Activated naive CD4-positive, alpha-beta T cell treated with anti-CD3 and anti-CD28 coated beads for 36 hours (primary cell): ENCODE results near the gene BCL2. TPM values are rescaled to one million over a fixed set of nuclear protein-coding genes. Genes with fewer than 3 reads are reported as not detected.

Source experiments
- CTCF ChIA-PET: fragments of 350-600 bp; sonication (Branson Sonifier 250); formaldehyde crosslinking; loops from one replicate; lab custom pipeline; 2021; ENCODE audit warnings: antibody characterized with exemption; lab: Charles Lee
- DNase-seq: peaks from one replicate; pipeline ENCODE4 v3.0.0-alpha.2; 2020
- H3K27ac Mint-ChIP-seq: one replicate; pipeline ENCODE4 v1.8.0; 2021; ENCODE audit warnings: mild to moderate bottlenecking, mixed read lengths
- H3K27me3 Mint-ChIP-seq: one replicate; pipeline ENCODE4 v1.8.0; 2021; ENCODE audit warnings: low read depth, mixed read lengths
- H3K36me3 Mint-ChIP-seq: one replicate; pipeline ENCODE4 v1.8.0; 2021; ENCODE audit warnings: low read depth, mixed read lengths
- H3K4me1 Mint-ChIP-seq: one replicate; pipeline ENCODE4 v1.8.0; 2021; ENCODE audit warnings: low read depth, mixed read lengths
- H3K4me3 Mint-ChIP-seq: one replicate; pipeline ENCODE4 v1.8.0; 2021; ENCODE audit warnings: mild to moderate bottlenecking, moderate library complexity, mixed read lengths
- H3K9me3 Mint-ChIP-seq: one replicate; pipeline ENCODE4 v1.8.0; 2021; ENCODE audit warnings: mixed read lengths
- intact Hi-C: fragments of 100-400 bp; cut with micrococcal nuclease; formaldehyde crosslinking; loops from one replicate; pipeline ENCODE4 v1.15.1; 2023
- total RNA-seq, 2 experiments: library from RNA; stranded (reverse); gene quantifications; one replicate each; pipeline ENCODE4 v1.2.3, GENCODE V29; 2021

BCL2 gene
- total RNA-seq, 2 experiments from 2014 or later = 48.4 to 49.6 TPM

DNA sequence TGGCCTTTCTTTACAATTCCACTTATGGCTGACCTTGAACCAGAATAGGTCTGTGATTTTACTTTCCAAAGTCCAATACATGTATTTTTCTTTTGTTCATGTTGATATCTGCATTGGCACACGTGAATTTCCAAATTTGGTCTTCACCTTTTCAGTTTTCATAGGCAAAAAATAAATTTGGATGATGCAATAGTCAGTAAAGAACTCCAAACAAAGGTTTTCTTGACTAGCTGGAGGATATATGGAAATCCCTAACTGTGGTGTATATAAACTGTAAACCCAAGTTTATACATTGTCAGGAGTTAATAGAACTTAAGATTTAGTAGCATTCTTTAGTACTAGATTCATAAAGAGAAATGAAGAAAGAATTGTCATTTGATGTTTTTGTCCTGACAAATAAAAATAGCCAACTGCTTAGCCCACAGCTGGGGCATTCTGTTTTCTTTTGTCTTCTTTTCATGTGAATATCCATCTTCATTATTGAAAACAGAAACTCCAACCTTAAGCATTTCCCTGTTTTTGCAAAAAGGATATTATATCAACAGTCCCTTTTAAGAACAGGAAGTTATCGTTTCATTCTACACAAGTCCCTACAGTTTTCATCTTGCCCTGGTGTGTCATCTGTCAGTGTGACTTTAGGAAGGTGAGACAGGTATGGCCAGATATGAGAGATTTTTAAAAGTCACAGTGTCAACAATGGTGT, 132.9 kb downstream of the BCL2 start:
- Mint-ChIP-seq H3K36me3 (peaks cover 7% of the 10 kb centered on the region), H3K4me1 (peaks cover 78% of the 10 kb centered on the region), H3K4me3 (no peak overlapping the region), H3K9me3 (peaks cover 2% of the 10 kb centered on the region), H3K27me3 (no peaks in the 10 kb centered on the region), H3K27ac (peak overlapping the region; percentile 41)
- CTCF ChIA-PET = interaction anchor here (0.6 to 1.6 kb wide), 8 partner anchors 8 to 181 kb away, joined by 3 to 4 read pairs (median 3); no protein-coding TSS in a partner anchor
- intact Hi-C loops = loop anchor here (1.0 kb wide), 2 partner anchors 11 to 25 kb away; no protein-coding TSS in a partner anchor
- DNase-seq = no peak

DNA sequence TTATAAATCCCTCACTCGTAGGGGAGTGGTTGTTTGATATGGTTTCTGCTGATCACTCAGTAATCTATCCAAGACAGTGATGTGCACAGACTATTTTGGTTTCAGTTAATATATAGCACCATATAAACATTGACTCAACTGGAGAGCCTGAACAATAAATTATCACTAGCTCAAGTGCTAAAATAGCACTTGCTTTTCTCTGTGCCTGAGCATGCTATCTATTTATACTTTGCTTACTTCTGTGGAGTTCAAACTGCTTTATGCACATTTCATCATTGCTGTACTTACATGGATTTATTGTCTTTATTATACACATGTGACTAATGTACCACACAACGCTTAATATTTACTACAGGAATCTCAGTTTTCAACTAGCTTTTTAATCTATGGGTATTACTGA, 133.6 kb downstream of the BCL2 start:
- no peaks in the 10 kb centered on the region for H3K27me3 Mint-ChIP-seq
- intact Hi-C loops = loop anchor here (1.0 kb wide), 1 partner anchor 25 kb away; no protein-coding TSS in a partner anchor
- H3K4me3 Mint-ChIP-seq = no peak overlapping the region
- H3K4me1 Mint-ChIP-seq = peaks cover 85% of the 10 kb centered on the region
- CTCF ChIA-PET = interaction anchor here (0.8 to 1.6 kb wide), 5 partner anchors 9 to 115 kb away, joined by 3 to 4 read pairs (median 3); no protein-coding TSS in a partner anchor
- peaks cover 2% of the 10 kb centered on the region for H3K9me3 Mint-ChIP-seq
- H3K27ac Mint-ChIP-seq = peak overlapping the region; percentile 19
- DNase-seq = no peak
- peaks cover 7% of the 10 kb centered on the region for H3K36me3 Mint-ChIP-seq

DNA sequence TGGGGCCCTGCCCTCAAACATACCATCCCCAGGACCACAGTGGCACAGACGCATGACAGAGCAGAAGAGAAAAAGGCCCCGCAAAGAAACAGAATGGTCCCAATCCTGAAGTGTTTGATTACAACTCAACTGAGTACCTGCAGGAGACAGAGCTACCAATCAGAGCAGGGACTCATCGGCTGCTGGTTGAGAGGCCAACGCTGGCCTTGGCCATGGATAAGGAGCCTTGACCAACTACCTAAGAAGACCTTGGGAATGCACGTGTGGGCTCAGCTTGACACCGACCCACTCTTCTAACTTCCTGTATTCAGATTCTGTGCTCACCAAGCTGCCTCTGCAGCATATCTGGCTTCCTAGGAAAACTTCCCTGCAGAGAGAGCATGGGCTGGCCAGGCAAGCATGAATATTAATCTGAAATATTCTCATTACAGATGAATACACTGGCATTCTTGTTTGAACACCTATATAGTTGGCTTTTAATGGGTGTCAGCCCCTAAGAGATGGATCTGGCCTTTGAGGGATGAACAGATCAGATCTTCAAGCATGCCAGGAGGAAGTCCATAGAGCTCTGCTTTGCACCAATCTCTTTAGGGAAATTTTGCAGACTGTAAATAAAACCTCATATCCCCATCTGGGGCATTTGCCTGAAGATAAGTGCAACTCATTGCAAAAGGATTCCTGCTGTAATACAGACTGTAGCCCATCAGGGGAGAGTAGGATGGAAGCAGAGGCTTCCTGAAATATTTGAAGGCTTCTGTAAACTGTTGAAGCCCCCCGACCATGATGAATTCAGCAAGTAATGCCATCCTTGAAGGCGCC, 135.4 kb downstream of the BCL2 start:
- DNase-seq = no peak
- Mint-ChIP-seq H3K9me3 (no peaks in the 10 kb centered on the region), H3K4me3 (no peak overlapping the region), H3K36me3 (peaks cover 4% of the 10 kb centered on the region), H3K27ac (peak overlapping the region; percentile 51), H3K27me3 (no peaks in the 10 kb centered on the region), H3K4me1 (peaks cover 81% of the 10 kb centered on the region)
- intact Hi-C loops = no loop called here
- CTCF ChIA-PET = no interaction called here

DNA sequence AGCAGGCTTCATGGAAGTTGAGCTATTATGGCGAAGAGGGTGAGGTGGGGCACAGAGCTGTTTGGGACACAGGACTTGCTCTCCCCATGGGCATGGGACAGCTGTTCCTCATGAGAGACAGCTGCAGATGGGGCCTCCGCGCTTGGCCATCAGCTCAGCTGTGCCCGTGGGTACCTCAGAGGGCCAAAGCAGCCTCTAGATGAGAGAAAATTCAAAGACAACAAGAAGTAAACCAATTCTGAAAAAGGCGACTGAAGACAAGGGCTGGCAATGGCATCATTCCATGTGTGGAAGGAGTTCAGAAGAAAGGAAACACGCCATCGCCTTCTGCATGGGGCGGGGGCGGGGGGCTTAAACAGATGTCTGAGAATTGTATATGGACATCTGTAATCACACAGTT, 136.2 kb downstream of the BCL2 start:
- no peaks in the 10 kb centered on the region for H3K27me3 Mint-ChIP-seq
- H3K4me1 Mint-ChIP-seq = peaks cover 77% of the 10 kb centered on the region
- CTCF ChIA-PET = interaction anchor here (1.2 kb wide), 1 partner anchor 13 kb away, joined by 3 read pairs; no protein-coding TSS in a partner anchor
- no peak overlapping the region for H3K4me3 Mint-ChIP-seq
- DNase-seq = no peak
- intact Hi-C loops = no loop called here
- no peak overlapping the region for H3K27ac Mint-ChIP-seq
- peaks cover 4% of the 10 kb centered on the region for H3K36me3 Mint-ChIP-seq
- H3K9me3 Mint-ChIP-seq = no peaks in the 10 kb centered on the region

DNA sequence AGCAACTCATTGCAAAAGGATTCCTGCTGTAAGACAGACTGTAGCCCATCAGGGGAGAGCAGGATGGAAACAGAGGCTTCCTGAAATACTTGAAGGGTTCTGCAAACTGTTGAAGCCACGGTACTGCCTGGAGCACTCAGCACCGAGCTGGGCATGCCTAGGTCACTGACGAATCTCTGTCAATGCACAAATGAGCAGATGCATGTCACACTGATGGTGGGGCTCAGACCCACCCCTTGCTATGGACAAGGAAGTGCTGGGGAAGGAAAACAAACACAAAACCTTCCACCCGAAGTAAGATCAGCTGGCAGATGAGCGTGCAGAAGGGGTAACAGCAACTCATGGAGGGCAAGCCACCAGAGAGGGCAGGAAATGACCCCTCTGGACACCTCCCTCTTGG, 136.7 kb downstream of the BCL2 start:
- CTCF ChIA-PET = interaction anchor here (1.2 kb wide), 1 partner anchor 14 kb away, joined by 3 read pairs; no protein-coding TSS in a partner anchor
- H3K27ac Mint-ChIP-seq = no peak overlapping the region
- H3K9me3 Mint-ChIP-seq = no peaks in the 10 kb centered on the region
- peaks cover 5% of the 10 kb centered on the region for H3K36me3 Mint-ChIP-seq
- intact Hi-C loops = no loop called here
- H3K4me1 Mint-ChIP-seq = peaks cover 76% of the 10 kb centered on the region
- H3K4me3 Mint-ChIP-seq = no peak overlapping the region
- no peaks in the 10 kb centered on the region for H3K27me3 Mint-ChIP-seq
- no peak for DNase-seq

DNA sequence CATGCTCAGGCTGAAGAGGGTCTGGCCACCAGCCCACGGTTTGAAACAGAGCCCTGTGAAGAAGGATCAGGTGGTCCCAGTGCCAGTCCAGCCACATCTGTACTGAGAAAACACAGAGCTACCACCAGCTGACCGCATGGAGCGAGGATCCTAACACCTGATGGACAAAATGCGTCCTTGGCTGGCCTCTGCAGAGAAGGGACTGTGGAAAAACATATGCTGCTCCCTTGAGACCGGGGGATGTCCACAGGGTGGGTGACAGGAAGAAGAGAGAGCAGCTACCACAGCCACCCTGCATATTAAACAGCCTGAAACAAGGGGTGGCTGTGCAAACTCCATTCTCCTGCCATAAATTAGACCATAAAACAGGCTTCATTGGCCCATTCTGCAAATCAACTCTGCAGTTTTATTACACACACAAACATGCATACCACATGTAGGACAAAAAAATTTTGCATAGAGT, 137.2 kb downstream of the BCL2 start:
- Mint-ChIP-seq H3K27ac (no peak overlapping the region), H3K4me3 (no peak overlapping the region), H3K36me3 (peaks cover 5% of the 10 kb centered on the region), H3K9me3 (no peaks in the 10 kb centered on the region), H3K27me3 (no peaks in the 10 kb centered on the region), H3K4me1 (peaks cover 76% of the 10 kb centered on the region)
- no peak for DNase-seq
- intact Hi-C loops = no loop called here
- CTCF ChIA-PET = interaction anchor here (1.2 kb wide), 1 partner anchor 14 kb away, joined by 3 read pairs; no protein-coding TSS in a partner anchor

DNA sequence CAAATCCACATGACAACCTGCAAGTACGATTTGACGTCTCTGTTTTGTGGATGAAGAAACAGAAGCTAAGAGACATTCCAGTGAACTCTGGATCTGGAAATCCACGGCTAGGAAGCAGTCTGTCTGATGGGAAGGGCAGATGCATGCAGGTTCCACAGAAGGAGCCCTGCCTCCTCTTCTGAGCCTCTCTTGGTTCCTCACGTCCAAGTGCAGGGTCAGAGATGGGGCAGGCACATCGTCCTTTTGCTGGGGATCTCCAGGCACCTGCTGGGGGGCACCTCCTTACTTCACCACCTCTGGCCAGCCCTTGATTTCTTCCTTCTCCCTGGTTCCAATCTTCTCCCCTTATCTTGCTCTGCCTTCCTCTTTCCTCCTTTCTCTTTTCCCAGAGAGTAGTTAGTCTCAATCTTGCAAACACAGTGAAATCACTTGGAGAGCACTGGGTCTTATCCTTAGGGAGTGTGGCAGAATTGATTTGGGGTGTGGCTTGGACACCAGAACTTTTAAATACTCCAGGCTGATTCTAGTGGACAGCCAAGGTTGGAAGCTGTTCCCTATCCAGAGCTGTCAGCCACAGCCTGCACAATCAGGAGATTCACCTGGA, 137.8 kb downstream of the BCL2 start:
- no peak for DNase-seq
- no peaks in the 10 kb centered on the region for H3K27me3 Mint-ChIP-seq
- peaks cover 5% of the 10 kb centered on the region for H3K36me3 Mint-ChIP-seq
- H3K4me3 Mint-ChIP-seq = no peak overlapping the region
- H3K27ac Mint-ChIP-seq = no peak overlapping the region
- no peaks in the 10 kb centered on the region for H3K9me3 Mint-ChIP-seq
- CTCF ChIA-PET = interaction anchor here (1.3 kb wide), 3 partner anchors 11 to 135 kb away, joined by 3 to 4 read pairs (median 4); no protein-coding TSS in a partner anchor
- intact Hi-C loops = loop anchor here (1.0 kb wide), 1 partner anchor 21 kb away; no protein-coding TSS in a partner anchor
- H3K4me1 Mint-ChIP-seq = peaks cover 74% of the 10 kb centered on the region

DNA sequence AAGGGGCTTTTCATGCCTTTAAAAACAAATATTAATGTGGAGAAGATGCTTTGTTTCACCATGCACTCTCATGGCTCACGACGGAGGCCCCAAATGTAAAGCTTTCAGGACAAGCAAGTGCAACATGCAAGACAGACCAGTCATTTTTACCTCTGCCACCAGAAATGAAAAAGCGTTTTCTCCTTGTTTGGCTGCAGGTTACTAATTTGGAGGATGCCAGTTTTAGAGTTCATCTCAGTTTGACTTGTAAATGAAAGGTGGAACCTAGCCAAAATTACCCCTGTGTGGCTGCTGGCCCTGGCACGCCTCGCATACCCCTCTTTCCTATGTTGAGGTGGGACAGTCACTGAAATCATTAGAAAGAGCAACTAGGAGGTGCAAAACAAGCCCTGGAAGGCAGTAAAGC, 138.6 kb downstream of the BCL2 start:
- H3K4me1 Mint-ChIP-seq = peaks cover 71% of the 10 kb centered on the region

DNA sequence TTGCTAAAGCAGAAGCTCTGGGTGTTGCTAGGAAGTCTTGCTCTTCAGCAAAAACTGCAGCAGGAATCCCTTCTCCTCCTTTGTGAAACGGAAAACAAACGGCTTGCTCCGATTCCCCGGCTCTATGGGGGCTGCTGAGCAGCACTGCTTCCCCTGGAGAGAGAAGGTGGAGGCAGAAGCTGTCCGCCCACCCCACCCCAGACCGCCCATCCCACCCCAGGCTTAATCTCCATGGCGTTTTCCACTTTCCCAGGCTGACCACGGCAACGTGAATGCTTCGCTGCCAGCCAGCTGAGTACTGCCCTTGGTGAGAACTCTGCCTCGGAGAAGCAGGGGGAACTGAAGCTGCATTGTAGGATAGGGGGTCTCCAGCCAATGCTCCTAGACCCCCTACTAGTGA, 139.2 kb downstream of the BCL2 start:
- no peak for DNase-seq
- H3K9me3 Mint-ChIP-seq = no peaks in the 10 kb centered on the region
- CTCF ChIA-PET = interaction anchor here (0.7 to 1.3 kb wide), 6 partner anchors 9 to 137 kb away, joined by 3 to 4 read pairs (median 3); no protein-coding TSS in a partner anchor
- peaks cover 5% of the 10 kb centered on the region for H3K36me3 Mint-ChIP-seq
- H3K27ac Mint-ChIP-seq = no peak overlapping the region
- H3K4me3 Mint-ChIP-seq = no peak overlapping the region
- no peaks in the 10 kb centered on the region for H3K27me3 Mint-ChIP-seq
- intact Hi-C loops = no loop called here
- H3K4me1 Mint-ChIP-seq = peaks cover 72% of the 10 kb centered on the region

More for the DNA sequence above, 138.6 kb downstream of the BCL2 start:
- H3K36me3 Mint-ChIP-seq = peaks cover 5% of the 10 kb centered on the region
- no peak overlapping the region for H3K27ac Mint-ChIP-seq
- CTCF ChIA-PET = interaction anchor here (1.3 kb wide), 3 partner anchors 10 to 136 kb away, joined by 3 to 4 read pairs (median 4); no protein-coding TSS in a partner anchor
- no peak overlapping the region for H3K4me3 Mint-ChIP-seq
- DNase-seq = peak; percentile 42
- H3K27me3 Mint-ChIP-seq = no peaks in the 10 kb centered on the region
- intact Hi-C loops = loop anchor here (1.0 kb wide), 1 partner anchor 20 kb away; no protein-coding TSS in a partner anchor
- no peaks in the 10 kb centered on the region for H3K9me3 Mint-ChIP-seq

DNA sequence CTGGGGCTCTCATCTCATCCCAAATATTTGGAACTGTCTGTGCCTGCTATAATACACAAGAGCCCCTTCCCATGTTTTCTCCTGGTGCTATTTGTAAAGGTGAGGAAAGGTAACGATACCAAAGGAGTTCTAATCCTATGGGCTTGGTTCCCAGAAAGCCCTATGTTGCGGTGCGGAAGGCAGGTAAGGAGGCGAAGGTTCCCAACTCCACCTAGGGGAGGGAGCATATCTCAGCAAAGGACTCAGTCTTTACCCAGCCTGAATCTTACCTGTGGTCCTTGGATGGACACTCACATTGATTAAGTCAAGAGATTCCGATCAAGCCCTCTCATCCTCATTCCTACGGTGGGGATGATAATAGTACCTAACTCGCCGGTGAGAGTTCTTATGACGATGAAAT, 140.1 kb downstream of the BCL2 start:
- no peaks in the 10 kb centered on the region for H3K9me3 Mint-ChIP-seq
- peaks cover 4% of the 10 kb centered on the region for H3K36me3 Mint-ChIP-seq
- CTCF ChIA-PET = interaction anchor here (0.7 to 1.1 kb wide), 4 partner anchors 9 to 47 kb away, joined by 3 to 4 read pairs (median 3); no protein-coding TSS in a partner anchor
- intact Hi-C loops = no loop called here
- no peaks in the 10 kb centered on the region for H3K27me3 Mint-ChIP-seq
- DNase-seq = no peak
- H3K4me3 Mint-ChIP-seq = no peak overlapping the region
- H3K4me1 Mint-ChIP-seq = peaks cover 70% of the 10 kb centered on the region
- peak overlapping the region; percentile 2 for H3K27ac Mint-ChIP-seq

DNA sequence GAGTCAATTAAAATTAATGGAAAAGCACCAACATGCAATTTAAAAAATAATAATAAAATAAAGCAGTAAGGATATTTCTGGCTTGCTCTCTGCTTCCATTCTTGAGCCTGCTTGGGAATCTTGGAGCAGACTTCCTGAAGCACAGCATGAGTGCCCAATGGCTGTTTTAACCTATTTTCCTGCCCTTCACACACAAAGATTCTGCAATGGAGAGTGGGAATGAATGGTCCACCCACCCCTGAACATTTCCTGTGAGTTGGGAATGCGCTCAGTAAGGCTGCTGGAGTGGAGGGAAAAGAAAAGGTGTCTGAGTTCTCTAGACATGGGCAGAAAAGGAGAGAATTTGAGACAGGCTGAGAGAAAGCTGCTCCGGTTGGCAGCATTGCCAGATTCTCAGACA, 140.6 kb downstream of the BCL2 start:
- intact Hi-C loops = no loop called here
- CTCF ChIA-PET = no interaction called here
- H3K4me1 Mint-ChIP-seq = peaks cover 70% of the 10 kb centered on the region
- no peak overlapping the region for H3K4me3 Mint-ChIP-seq
- no peak for DNase-seq
- peaks cover 4% of the 10 kb centered on the region for H3K36me3 Mint-ChIP-seq
- H3K27me3 Mint-ChIP-seq = no peaks in the 10 kb centered on the region
- H3K27ac Mint-ChIP-seq = no peak overlapping the region
- H3K9me3 Mint-ChIP-seq = no peaks in the 10 kb centered on the region
